SK-N-SH (cell line): Measurements from ENCODE around the gene CEACAM3. TPM values are rescaled to one million over a fixed set of nuclear protein-coding genes. Genes with fewer than 3 reads are reported as not detected.
A peak's percentile ranks its signal among the peaks of the same experiment; 100 is the strongest.

Experiments used
- CTCF ChIA-PET: fragments of 300-600, 350-600 bp; formaldehyde crosslinking; extraction: SDS; loops from one replicate; lab custom pipeline; 2021; lab: Yijun Ruan, JAX
- POLR2A ChIA-PET: fragments of 350-600 bp; sonication (Branson Sonifier 250); formaldehyde crosslinking; extraction: SDS; loops from one replicate; lab custom pipeline; 2020; ENCODE audit warnings: antibody characterized with exemption, inconsistent platforms; lab: Yijun Ruan, JAX
- DNase-seq: peaks from one replicate; pipeline ENCODE4 v3.0.0; 2012
- H2AFZ ChIP-seq: fragments of 200-600 bp; sonication (generic); 2 replicates; pipeline ENCODE4 v1.8.1; 2016; ENCODE audit warnings: antibody characterized with exemption, mild to moderate bottlenecking, low read depth
- H3F3A ChIP-seq: fragments of 200-600 bp; sonication (generic); replicated peaks from 2 replicates; pipeline ENCODE3; 2016; ENCODE audit warnings: antibody characterized with exemption, mild to moderate bottlenecking; ENCODE audit not compliant: insufficient read depth
- H3K27ac ChIP-seq, 2 experiments: fragments of 200-500 bp in 1 of 2; fragments of 200-600 bp in 1 of 2; sonication (Bioruptor generic) in 1 of 2; sonication (generic), shearing (Covaris generic) in 1 of 2; 2 replicates each; pipeline versions ENCODE4 v1.5.1 to v1.6.1; 2014 to 2016; ENCODE audit warnings: low read depth in 2 of 2, inconsistent platforms in 1 of 2, low read length in 1 of 2, mild to moderate bottlenecking in 1 of 2, mixed read lengths in 1 of 2
- H3K27me3 ChIP-seq: fragments of 200-600 bp; sonication (generic), shearing (Covaris generic); 2 replicates; pipeline ENCODE4 v1.6.1; 2016; ENCODE audit warnings: mixed run types; ENCODE audit not compliant: insufficient read depth
- H3K36me3 ChIP-seq, 2 experiments: fragments of 200-500 bp in 1 of 2; fragments of 200-600 bp in 1 of 2; sonication (Bioruptor generic) in 1 of 2; sonication (generic) in 1 of 2; replicated peaks in 1 of 2; 2 replicates each; pipeline versions ENCODE3 to v1.5.1; 2014 to 2016; ENCODE audit warnings: low read length in 1 of 2, mild to moderate bottlenecking in 1 of 2; ENCODE audit not compliant: insufficient read depth in 2 of 2, control insufficient read depth in 1 of 2
- H3K4me1 ChIP-seq, 2 experiments: fragments of 200-500 bp in 1 of 2; fragments of 200-600 bp in 1 of 2; sonication (Bioruptor generic) in 1 of 2; sonication (generic), shearing (Covaris generic) in 1 of 2; 2 replicates each; pipeline versions ENCODE4 v1.5.1 to v1.6.1; 2014 to 2016; ENCODE audit warnings: low read depth in 1 of 2, low read length in 1 of 2, mixed run types in 1 of 2; ENCODE audit not compliant: insufficient read depth in 2 of 2, control insufficient read depth in 1 of 2
- H3K4me2 ChIP-seq: fragments of 200-600 bp; sonication (generic), shearing (Covaris generic); 2 replicates; pipeline ENCODE4 v1.6.1; 2017; ENCODE audit warnings: mixed run types
- H3K4me3 ChIP-seq, 2 experiments: fragments of 200-500 bp in 1 of 2; fragments of 200-600 bp in 1 of 2; sonication (Bioruptor generic) in 1 of 2; sonication (generic), shearing (Covaris generic) in 1 of 2; 2 replicates each; pipeline versions ENCODE4 v1.5.1 to v1.8.1; 2014 to 2016; ENCODE audit warnings: low read depth in 2 of 2, inconsistent platforms in 1 of 2, low read length in 1 of 2, mild to moderate bottlenecking in 1 of 2, mixed read lengths in 1 of 2, moderate library complexity in 1 of 2
- H3K79me2 ChIP-seq: fragments of 200-600 bp; sonication (generic); 2 replicates; pipeline ENCODE4 v1.8.1; 2017; ENCODE audit warnings: mild to moderate bottlenecking; ENCODE audit not compliant: insufficient read depth
- H3K9ac ChIP-seq: fragments of 200-600 bp; sonication (generic); 2 replicates; pipeline ENCODE4 v1.6.1; 2017; ENCODE audit warnings: mixed run types
- H3K9me2 ChIP-seq: fragments of 200-600 bp; sonication (generic); 2 replicates; pipeline ENCODE4 v1.6.1; 2017; ENCODE audit warnings: mixed run types
- H3K9me3 ChIP-seq: fragments of 200-600 bp; sonication (generic); 2 replicates; pipeline ENCODE4 v1.6.1; 2017; ENCODE audit warnings: mixed run types, mild to moderate bottlenecking, moderate library complexity
- H4K20me1 ChIP-seq: fragments of 200-600 bp; sonication (generic); 2 replicates; pipeline ENCODE4 v1.6.1; 2017; ENCODE audit warnings: mild to moderate bottlenecking, mixed run types; ENCODE audit not compliant: insufficient read depth
- CHD2 ChIP-seq: fragments of 150-350 bp; IDR thresholded peaks from 2 replicates; pipeline ENCODE4 v1.6.1; 2018; ENCODE audit warnings: low read length; ENCODE audit not compliant: partially characterized antibody
- ELF1 ChIP-seq: IDR thresholded peaks from 2 replicates; pipeline ENCODE4 v1.4.0; 2012
- EP300 ChIP-seq, 2 experiments: IDR thresholded peaks; 2 replicates each; pipeline versions ENCODE4 v1.4.0 to v1.6.1; 2012; ENCODE audit warnings: borderline replicate concordance in 1 of 2, low read depth in 1 of 2, low read length in 1 of 2
- FOXJ3 ChIP-seq: sonication (generic); formaldehyde crosslinking; IDR thresholded peaks from 2 replicates; pipeline ENCODE4 v1.5.1; 2020; ENCODE audit warnings: mild to moderate bottlenecking, missing genetic modification reagents
- FOXM1 ChIP-seq: IDR thresholded peaks from 2 replicates; pipeline ENCODE4 v1.4.0; 2012; ENCODE audit warnings: low read depth, mild to moderate bottlenecking
- GABPA ChIP-seq: IDR thresholded peaks from 2 replicates; pipeline ENCODE4 v1.4.0; 2012; ENCODE audit warnings: low read depth, mild to moderate bottlenecking
- JUND ChIP-seq: IDR thresholded peaks from 2 replicates; pipeline ENCODE4 v1.4.0; 2012
- MEF2A ChIP-seq: IDR thresholded peaks from 2 replicates; pipeline ENCODE4 v1.4.0; 2012; ENCODE audit warnings: low read depth, borderline replicate concordance
- MXI1 ChIP-seq: IDR thresholded peaks from 2 replicates; pipeline ENCODE4 v1.6.1; 2012; ENCODE audit warnings: mild to moderate bottlenecking, low read depth, low read length, improper control_type of control experiment
- NFIC ChIP-seq: IDR thresholded peaks from 2 replicates; pipeline ENCODE4 v1.4.0; 2012; ENCODE audit warnings: borderline replicate concordance
- POLR2AphosphoS5 ChIP-seq: IDR thresholded peaks from 2 replicates; pipeline ENCODE4 v1.6.1; 2012; ENCODE audit warnings: low read depth, low read length
- RAD21 ChIP-seq: IDR thresholded peaks from 2 replicates; pipeline ENCODE4 v1.6.1; 2012; ENCODE audit warnings: mild to moderate bottlenecking, low read length
- RCOR1 ChIP-seq: fragments of 150-350 bp; IDR thresholded peaks from 2 replicates; pipeline ENCODE4 v1.6.1; 2017; ENCODE audit warnings: antibody characterized with exemption, low read length
- RXRA ChIP-seq: IDR thresholded peaks from 2 replicates; pipeline ENCODE4 v1.4.0; 2012; ENCODE audit warnings: low read depth, mild to moderate bottlenecking, borderline replicate concordance
- SIN3A ChIP-seq: IDR thresholded peaks from 2 replicates; pipeline ENCODE4 v1.6.1; 2012; ENCODE audit warnings: low read depth, mild to moderate bottlenecking, low read length, moderate library complexity, borderline replicate concordance
- SMC3 ChIP-seq: IDR thresholded peaks from 2 replicates; pipeline ENCODE4 v1.6.1; 2012; ENCODE audit warnings: low read depth, low read length, improper control_type of control experiment
- TAF1 ChIP-seq: IDR thresholded peaks from 2 replicates; pipeline ENCODE4 v1.6.1; 2012; ENCODE audit warnings: low read depth, mild to moderate bottlenecking, low read length, moderate library complexity, borderline replicate concordance
- TEAD4 ChIP-seq: IDR thresholded peaks from 2 replicates; pipeline ENCODE4 v1.4.0; 2012; ENCODE audit warnings: mild to moderate bottlenecking, borderline replicate concordance; ENCODE audit not compliant: insufficient read depth
- WGBS: methylation state at CpG from one replicate; pipeline ENCODE4 v1.1.6; 2017; ENCODE audit warnings: low lambda C conversion rate; 5-methylcytosine and 5-hydroxymethylcytosine counted together
- polyA plus RNA-seq, 3 experiments: library from polyadenylated mRNA; depleted of rRNA; stranded (reverse); fragments of >200 nt; gene quantifications; 2 replicates each; pipeline ENCODE4 v1.2.3, GENCODE V29; 2012
- TF ChIP-seq, protein P1 (sequence below): fragments of 150-350 bp; IDR thresholded peaks from 2 replicates; pipeline ENCODE4 v1.6.1; 2016; ENCODE audit warnings: mild to moderate bottlenecking, low read depth, low read length
- TF ChIP-seq, protein P2 (sequence below): IDR thresholded peaks from 2 replicates; pipeline ENCODE4 v1.4.0; 2012; ENCODE audit warnings: low read depth, borderline replicate concordance
- TF ChIP-seq, protein P3 (sequence below): fragments of 150-350 bp; IDR thresholded peaks from 2 replicates; pipeline ENCODE4 v1.6.1; 2017; ENCODE audit warnings: antibody characterized with exemption, low read length, low read depth, borderline replicate concordance

The CEACAM3 gene
- polyA plus RNA-seq, 1 of the 3 experiments (the other 2 are of a cell fraction): not detected

DNA sequence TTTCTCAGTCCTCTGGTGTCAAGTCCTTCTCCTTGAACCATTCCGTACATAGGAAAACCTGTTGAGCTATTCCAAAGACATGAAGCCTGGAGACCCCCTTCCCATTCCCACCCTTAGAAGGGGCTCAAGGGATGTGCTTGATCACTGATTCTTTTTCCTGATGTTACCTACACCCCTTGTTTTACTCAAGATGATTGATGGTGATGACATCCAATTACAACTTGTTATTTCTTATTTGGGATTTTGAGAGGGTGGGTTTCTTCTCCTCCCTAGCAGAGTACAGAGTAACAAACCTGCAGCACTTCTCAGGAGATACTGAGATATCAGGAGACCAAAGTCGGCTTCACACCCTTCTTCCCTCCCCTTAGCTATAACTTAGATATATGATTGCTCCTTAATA lies 57.0 kb downstream of the CEACAM3 start (continued):
- no peak for TF ChIP-seq EP300 (IDR thresholded peaks at IDR 0.05; ENCODE audit: borderline replicate concordance in 1 of 2, low read depth in 1 of 2, low read length in 1 of 2)
- TF ChIP-seq CHD2: no peak
- no peak for TF ChIP-seq ELF1
- no peak for TF ChIP-seq FOXJ3 (CRISPR knock-in tag)
- no peak for TF ChIP-seq NFIC
- no peak for TF ChIP-seq TEAD4
- TF ChIP-seq TAF1: no peak
- no peak for TF ChIP-seq MXI1

DNA sequence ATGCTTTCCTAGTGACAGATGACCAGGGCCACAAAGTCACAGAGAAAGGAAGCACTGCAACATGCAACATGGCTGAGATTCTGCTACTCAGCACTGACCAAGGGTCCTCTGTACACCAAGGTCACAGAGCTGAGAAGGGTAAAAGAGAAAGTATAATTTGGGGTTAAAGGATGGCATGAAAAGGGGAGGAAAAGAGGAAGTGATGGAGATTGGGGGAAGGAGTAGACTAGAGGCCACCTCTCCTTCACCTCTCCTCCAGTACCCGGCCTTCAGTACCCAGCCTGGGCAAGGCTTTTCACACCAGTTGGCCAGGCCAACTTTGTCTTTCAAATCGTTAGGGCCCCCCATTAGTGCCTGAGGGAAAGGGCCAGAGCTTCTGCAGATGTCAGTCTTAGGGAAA lies 57.4 kb downstream of the CEACAM3 start:
- Histone ChIP-seq H3K27me3 (peaks cover 67% of the 10 kb centered on the region), H3K79me2 (no peaks in the 10 kb centered on the region)

DNA sequence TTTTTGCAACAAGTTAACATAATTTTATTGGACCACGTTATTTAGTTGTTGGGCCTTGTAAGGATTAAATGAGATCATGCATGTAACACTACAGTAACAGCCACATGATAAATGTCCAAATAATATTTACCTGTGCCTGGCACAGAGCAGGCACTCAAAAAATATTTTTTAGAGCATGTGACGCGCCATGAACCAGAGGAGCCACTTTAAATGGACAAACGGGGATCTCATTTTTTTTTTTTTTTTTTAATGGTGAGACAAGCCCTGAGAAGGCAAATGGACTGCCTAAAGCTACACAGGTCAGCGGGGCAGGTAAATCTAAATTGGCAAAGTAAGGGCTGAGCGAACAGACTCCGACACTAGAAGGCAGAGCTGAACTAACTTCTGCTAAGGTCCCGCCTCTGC lies 62.8 kb downstream of the CEACAM3 start:
- H4K20me1 ChIP-seq: peaks cover 31% of the 10 kb centered on the region
- no peaks in the 10 kb centered on the region for H3K9me2 ChIP-seq
- H3K9ac ChIP-seq: peak overlapping the region; percentile 20; the same call in 1 of the 2 replicates
- peaks cover 33 to 36% of the 10 kb centered on the region in 2 experiments for H3K36me3 ChIP-seq
- H3K9me3 ChIP-seq: no peaks in the 10 kb centered on the region
- no peak for TF ChIP-seq MXI1
- TF ChIP-seq, protein P1, sequence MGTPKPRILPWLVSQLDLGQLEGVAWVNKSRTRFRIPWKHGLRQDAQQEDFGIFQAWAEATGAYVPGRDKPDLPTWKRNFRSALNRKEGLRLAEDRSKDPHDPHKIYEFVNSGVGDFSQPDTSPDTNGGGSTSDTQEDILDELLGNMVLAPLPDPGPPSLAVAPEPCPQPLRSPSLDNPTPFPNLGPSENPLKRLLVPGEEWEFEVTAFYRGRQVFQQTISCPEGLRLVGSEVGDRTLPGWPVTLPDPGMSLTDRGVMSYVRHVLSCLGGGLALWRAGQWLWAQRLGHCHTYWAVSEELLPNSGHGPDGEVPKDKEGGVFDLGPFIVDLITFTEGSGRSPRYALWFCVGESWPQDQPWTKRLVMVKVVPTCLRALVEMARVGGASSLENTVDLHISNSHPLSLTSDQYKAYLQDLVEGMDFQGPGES: no peak
- TF ChIP-seq RAD21: peak; percentile 48
- TF ChIP-seq CHD2: no peak
- TF ChIP-seq POLR2AphosphoS5: peak; percentile 49; the same call in 1 of the 2 replicates
- TF ChIP-seq FOXJ3 (CRISPR knock-in tag): no peak
- TF ChIP-seq, protein P2, sequence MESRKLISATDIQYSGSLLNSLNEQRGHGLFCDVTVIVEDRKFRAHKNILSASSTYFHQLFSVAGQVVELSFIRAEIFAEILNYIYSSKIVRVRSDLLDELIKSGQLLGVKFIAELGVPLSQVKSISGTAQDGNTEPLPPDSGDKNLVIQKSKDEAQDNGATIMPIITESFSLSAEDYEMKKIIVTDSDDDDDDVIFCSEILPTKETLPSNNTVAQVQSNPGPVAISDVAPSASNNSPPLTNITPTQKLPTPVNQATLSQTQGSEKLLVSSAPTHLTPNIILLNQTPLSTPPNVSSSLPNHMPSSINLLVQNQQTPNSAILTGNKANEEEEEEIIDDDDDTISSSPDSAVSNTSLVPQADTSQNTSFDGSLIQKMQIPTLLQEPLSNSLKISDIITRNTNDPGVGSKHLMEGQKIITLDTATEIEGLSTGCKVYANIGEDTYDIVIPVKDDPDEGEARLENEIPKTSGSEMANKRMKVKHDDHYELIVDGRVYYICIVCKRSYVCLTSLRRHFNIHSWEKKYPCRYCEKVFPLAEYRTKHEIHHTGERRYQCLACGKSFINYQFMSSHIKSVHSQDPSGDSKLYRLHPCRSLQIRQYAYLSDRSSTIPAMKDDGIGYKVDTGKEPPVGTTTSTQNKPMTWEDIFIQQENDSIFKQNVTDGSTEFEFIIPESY: no peak
- TF ChIP-seq SMC3: peak; percentile 30; the same call in 1 of the 2 replicates
- TF ChIP-seq, protein P3, sequence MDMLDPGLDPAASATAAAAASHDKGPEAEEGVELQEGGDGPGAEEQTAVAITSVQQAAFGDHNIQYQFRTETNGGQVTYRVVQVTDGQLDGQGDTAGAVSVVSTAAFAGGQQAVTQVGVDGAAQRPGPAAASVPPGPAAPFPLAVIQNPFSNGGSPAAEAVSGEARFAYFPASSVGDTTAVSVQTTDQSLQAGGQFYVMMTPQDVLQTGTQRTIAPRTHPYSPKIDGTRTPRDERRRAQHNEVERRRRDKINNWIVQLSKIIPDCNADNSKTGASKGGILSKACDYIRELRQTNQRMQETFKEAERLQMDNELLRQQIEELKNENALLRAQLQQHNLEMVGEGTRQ: no peak
- H2AFZ ChIP-seq: peak overlapping the region; percentile 81
- DNase-seq: no peak
- H3K4me3 ChIP-seq: peak overlapping the region; percentile 83 to 93
- WGBS: 21% methylated on average over 8 of the region's 8 CpGs
- peaks cover 42% of the 10 kb centered on the region for H3K79me2 ChIP-seq
- H3K27me3 ChIP-seq: peaks cover 18% of the 10 kb centered on the region; the same call in 1 of the 2 replicates
- CTCF ChIA-PET: interaction anchor here (1.0 to 3.1 kb wide), 13 partner anchors 9 to 98 kb away, joined by 3 to 21 read pairs (median 4); partner anchors contain the start of genes ARHGEF1 and RABAC1
- H3F3A ChIP-seq: peaks cover 9% of the 10 kb centered on the region
- H3K27ac ChIP-seq: peak overlapping the region in 1 of 2 experiments; percentile 44; a peak in 2 of 4 replicates
- H3K4me2 ChIP-seq: peak overlapping the region; percentile 88
- peaks cover 31 to 35% of the 10 kb centered on the region in 2 experiments for H3K4me1 ChIP-seq
- POLR2A ChIA-PET: interaction anchor here (1.3 to 2.1 kb wide), 6 partner anchors 9 to 132 kb away, joined by 4 to 14 read pairs (median 6); partner anchors contain the start of gene RABAC1

More for the DNA sequence above, 57.4 kb downstream of the CEACAM3 start:
- DNase-seq: no peak
- Histone ChIP-seq H2AFZ (no peak overlapping the region), H3K4me2 (no peak overlapping the region), H4K20me1 (no peaks in the 10 kb centered on the region), H3K9ac (no peak overlapping the region), H3F3A (no peaks in the 10 kb centered on the region), H3K27ac (no peak overlapping the region), H3K9me3 (no peaks in the 10 kb centered on the region), H3K4me3 (no peak overlapping the region), H3K36me3 (no peaks in the 10 kb centered on the region), H3K4me1 (no peaks in the 10 kb centered on the region; a peak in 1 of 4 replicates), H3K9me2 (no peaks in the 10 kb centered on the region)
- 3% methylated on average over 2 of the region's 2 CpGs for WGBS
- ChIA-PET CTCF (interaction anchor here (0.6 to 5.5 kb wide), 3 partner anchors 17 to 59 kb away, joined by 3 to 34 read pairs (median 3); no protein-coding TSS in a partner anchor), POLR2A (no interaction called here)
- TF ChIP-seq RCOR1: no peak
- no peak for TF ChIP-seq TEAD4
- no peak for TF ChIP-seq CHD2
- TF ChIP-seq GABPA: no peak
- TF ChIP-seq FOXM1: no peak
- TF ChIP-seq JUND: no peak
- no peak for TF ChIP-seq SIN3A
- no peak for TF ChIP-seq ELF1
- no peak for TF ChIP-seq RXRA
- TF ChIP-seq MXI1: no peak
- no peak for TF ChIP-seq MEF2A
